GM19023 (cell line): ENCODE measurements around the gene MXI1.
"Not testable (repeated sequence)": the region's sequence is repeated elsewhere in the genome, so short reads cannot be mapped to it uniquely, and the experiment has no call there.

Experiments
- ATAC-seq: cut with Tn5 transposase; IDR thresholded peaks from one replicate; pipeline ENCODE4 v1.9.1; 2021; ENCODE audit warnings: mild to moderate bottlenecking, moderate library complexity; ENCODE audit not compliant: unreplicated experiment

The MXI1 gene

GRCh38 chr10:110181451-110181850, 26.0 kb upstream of the MXI1 start:
- no peak for ATAC-seq

GRCh38 chr10:110181911-110182310, 25.5 kb upstream of the MXI1 start:
- no peak for ATAC-seq

GRCh38 chr10:110184398-110184797, 23.0 kb upstream of the MXI1 start:
- ATAC-seq, result no peak

- not testable (repeated sequence) for ATAC-seq
These were observed 21.7 kb upstream of the MXI1 start for GRCh38 chr10:110185646-110186182.

- ATAC-seq, result no peak
These were observed 17.2 kb upstream of the MXI1 start for GRCh38 chr10:110190170-110190569.

GRCh38 chr10:110192552-110192951, 14.9 kb upstream of the MXI1 start:
- peak; percentile 64 for ATAC-seq

- ATAC-seq, result no peak
These were observed 6.9 kb upstream of the MXI1 start for GRCh38 chr10:110200503-110200902.

- ATAC-seq, result not testable (repeated sequence)
These were observed 6.4 kb upstream of the MXI1 start for GRCh38 chr10:110201046-110201445.

GRCh38 chr10:110203500-110204455, 3.6 kb upstream of the MXI1 start:
- no peak for ATAC-seq

GRCh38 chr10:110205051-110205675, 2.2 kb upstream of the MXI1 start:
- ATAC-seq, result no peak

GRCh38 chr10:110207805-110208613, 604 bp downstream of the MXI1 start:
- ATAC-seq, result peak; percentile 6

- no peak for ATAC-seq
These were observed 1.4 kb downstream of the MXI1 start for GRCh38 chr10:110208614-110209453.

- no peak for ATAC-seq
These were observed 2.1 kb downstream of the MXI1 start for GRCh38 chr10:110209454-110209925.

GRCh38 chr10:110209926-110210673, 2.7 kb downstream of the MXI1 start:
- ATAC-seq, result no peak

- peak; percentile 67 for ATAC-seq
These were observed 3.5 kb downstream of the MXI1 start for GRCh38 chr10:110210674-110211464.

GRCh38 chr10:110211465-110211843, 4.0 kb downstream of the MXI1 start:
- no peak for ATAC-seq

- ATAC-seq, result no peak
These were observed 5.0 kb downstream of the MXI1 start for GRCh38 chr10:110212119-110213006.
